GM12878 (cell line): ENCODE data around the gene TPCN2. TPM values are rescaled to one million over a fixed set of nuclear protein-coding genes. Genes with fewer than 3 reads are reported as not detected.

Experiments
- ATAC-seq: fragments of 200-7000 bp; cut with Tn5 transposase; 3 replicates; pipeline ENCODE4 v1.9.1; 2020; ENCODE audit warnings: mild to moderate bottlenecking, moderate library complexity
- BruUV-seq: library from RNA; stranded (reverse); fragments of 400-500 nt; replicated peaks from 2 replicates; lab custom pipeline; 2021; lab: Mats Ljungman, UMichigan
- CTCF ChIA-PET: fragments of 300-600 bp; sonication (Branson Sonifier 250); formaldehyde crosslinking; extraction: SDS; loops from one replicate; lab custom pipeline; 2021; ENCODE audit warnings: inconsistent platforms; lab: Yijun Ruan, JAX
- POLR2A ChIA-PET: fragments of 350-600 bp; formaldehyde crosslinking; extraction: SDS; loops from one replicate; lab custom pipeline; 2021; ENCODE audit warnings: inconsistent platforms; lab: Charles Lee
- RAD21 ChIA-PET: fragments of 300-600 bp; sonication (Branson Sonifier 250); formaldehyde crosslinking; loops from one replicate; lab custom pipeline; 2023; ENCODE audit warnings: antibody characterized with exemption; ENCODE audit not compliant: unreplicated experiment; lab: Charles Lee
- SMC1A ChIA-PET: fragments of 300-600 bp; sonication (Branson Sonifier 250); formaldehyde crosslinking; loops from one replicate; lab custom pipeline; 2023; ENCODE audit not compliant: unreplicated experiment, uncharacterized antibody; lab: Charles Lee
- DNase-seq: peaks from one replicate; pipeline ENCODE4 v3.0.0-alpha.2; 2011; ENCODE audit warnings: low read depth, low spot score
- FAIRE-seq: peaks from 3 replicates; lab custom pipeline; 2011; peaks lifted over from hg19 to GRCh38; lab: Jason Lieb, UNC
- H2AFZ ChIP-seq: 2 replicates; pipeline ENCODE4 v1.6.0; 2011; ENCODE audit warnings: low read depth, low read length, control low read depth; ENCODE audit not compliant: control insufficient read depth
- H3K27ac ChIP-seq: 2 replicates; pipeline ENCODE4 v1.5.1; 2011; ENCODE audit warnings: control low read depth; ENCODE audit not compliant: control insufficient read depth, insufficient read depth
- H3K27me3 ChIP-seq, 2 experiments: replicated peaks in 1 of 2; 2 replicates each; pipeline versions ENCODE4 v1.6.0 to v1.6.1; 2011; ENCODE audit warnings: low read length in 1 of 2; ENCODE audit not compliant: control insufficient read depth in 2 of 2, insufficient read depth in 2 of 2
- H3K36me3 ChIP-seq, 2 experiments: 2 replicates each; pipeline ENCODE4 v1.5.1; 2011; ENCODE audit warnings: low read length in 1 of 2; ENCODE audit not compliant: control insufficient read depth in 2 of 2, insufficient read depth in 2 of 2
- H3K4me1 ChIP-seq: 2 replicates; pipeline ENCODE4 v1.6.1; 2011; ENCODE audit warnings: mild to moderate bottlenecking, low read length, moderate library complexity, mixed read lengths; ENCODE audit not compliant: control insufficient read depth, insufficient read depth
- H3K4me2 ChIP-seq: 2 replicates; pipeline ENCODE4 v1.6.0; 2011; ENCODE audit warnings: control low read depth; ENCODE audit not compliant: control insufficient read depth, insufficient read depth
- H3K4me3 ChIP-seq: fragments of 200-600 bp; sonication (generic); 2 replicates; pipeline ENCODE4 v1.5.1; 2016
- H3K79me2 ChIP-seq: 2 replicates; pipeline ENCODE4 v1.6.0; 2011; ENCODE audit warnings: low read length; ENCODE audit not compliant: control insufficient read depth, insufficient read depth
- H3K9ac ChIP-seq: 2 replicates; pipeline ENCODE4 v1.8.0; 2011; ENCODE audit warnings: low read length, control low read depth, mixed read lengths; ENCODE audit not compliant: control insufficient read depth, insufficient read depth
- H3K9me3 ChIP-seq: replicated peaks from 3 replicates; pipeline ENCODE4 v1.5.1; 2011; ENCODE audit warnings: mild to moderate bottlenecking, low read length; ENCODE audit not compliant: control insufficient read depth, insufficient read depth
- H4K20me1 ChIP-seq: 2 replicates; pipeline ENCODE4 v1.6.0; 2011; ENCODE audit not compliant: control insufficient read depth, insufficient read depth
- CHD1 ChIP-seq: IDR thresholded peaks from 2 replicates; pipeline ENCODE4 v1.6.1; 2012; ENCODE audit warnings: low read depth, low read length, improper control_type of control experiment
- IKZF1 ChIP-seq: fragments of 450-650 bp; conservative IDR thresholded peaks from 2 replicates; pipeline ENCODE4 v1.6.1; 2017; ENCODE audit warnings: antibody characterized with exemption, mild to moderate bottlenecking
- JUND ChIP-seq: IDR thresholded peaks from 2 replicates; pipeline ENCODE4 v1.6.1; 2012; ENCODE audit warnings: low read depth, mild to moderate bottlenecking, low read length, improper control_type of control experiment, moderate library complexity
- KLF5 ChIP-seq: fragments of 450-650 bp; IDR thresholded peaks from 2 replicates; pipeline ENCODE4 v1.6.1; 2014; ENCODE audit warnings: mild to moderate bottlenecking; ENCODE audit not compliant: partially characterized antibody
- MAX ChIP-seq: IDR thresholded peaks from 2 replicates; pipeline ENCODE4 v1.6.1; 2012; ENCODE audit warnings: low read depth, low read length, improper control_type of control experiment
- MEF2B ChIP-seq: fragments of 450-650 bp; IDR thresholded peaks from 2 replicates; pipeline ENCODE4 v1.6.1; 2018; ENCODE audit warnings: mild to moderate bottlenecking, moderate library complexity; ENCODE audit not compliant: partially characterized antibody, poor library complexity, severe bottlenecking
- NFIC ChIP-seq: IDR thresholded peaks from 2 replicates; pipeline ENCODE4 v1.6.1; 2012; ENCODE audit warnings: low read depth, mild to moderate bottlenecking, inconsistent platforms, low read length, moderate library complexity
- NR2C2 ChIP-seq: IDR thresholded peaks from 2 replicates; pipeline ENCODE4 v1.6.1; 2011; ENCODE audit warnings: borderline replicate concordance, low read depth; ENCODE audit not compliant: control insufficient read depth, insufficient read length
- PML ChIP-seq: IDR thresholded peaks from 2 replicates; pipeline ENCODE4 v1.6.1; 2012; ENCODE audit warnings: low read length, inconsistent platforms
- RAD51 ChIP-seq: fragments of 450-650 bp; IDR thresholded peaks from 2 replicates; pipeline ENCODE4 v1.6.1; 2016; ENCODE audit warnings: moderate library complexity, mild to moderate bottlenecking, inconsistent platforms
- REST ChIP-seq: IDR thresholded peaks from 2 replicates; pipeline ENCODE4 v1.6.1; 2012; ENCODE audit warnings: mild to moderate bottlenecking, low read depth, low read length
- RFX5 ChIP-seq: IDR thresholded peaks from 2 replicates; pipeline ENCODE4 v1.6.1; 2011; ENCODE audit warnings: low read depth, low read length, improper control_type of control experiment
- USF1 ChIP-seq: IDR thresholded peaks from 2 replicates; pipeline ENCODE4 v1.6.1; 2011; ENCODE audit warnings: borderline replicate concordance, low read depth, mild to moderate bottlenecking, moderate library complexity, mixed read lengths, low read length; ENCODE audit not compliant: insufficient read depth; ENCODE audit errors: extremely low read length
- ZBTB40 ChIP-seq: fragments of 450-650 bp; IDR thresholded peaks from 2 replicates; pipeline ENCODE4 v1.6.1; 2016; ENCODE audit warnings: mild to moderate bottlenecking, moderate library complexity, borderline replicate concordance
- WGBS: methylation state at CpG from one replicate; pipeline ENCODE4 v1.1.6; 2016; ENCODE audit warnings: low lambda C conversion rate; ENCODE audit not compliant: insufficient replicate concordance, insufficient coverage; ENCODE audit errors: missing lambda C conversion rate; 5-methylcytosine and 5-hydroxymethylcytosine counted together
- in situ Hi-C: fragments of 300-500 bp; cut with MboI; formaldehyde crosslinking; loops from 9 replicates; pipeline ENCODE4 v1.14.3; 2018; ENCODE audit warnings: mixed read lengths
- intact Hi-C: fragments of 100-400 bp; cut with micrococcal nuclease; formaldehyde crosslinking; loops from one replicate; pipeline ENCODE4 v1.14.2; 2022; ENCODE audit not compliant: unreplicated experiment
- polyA plus RNA-seq, 11 experiments: library from polyadenylated mRNA; depleted of rRNA in 4 of 11; unstranded in 6 of 11; stranded (reverse) in 5 of 11; fragments of >200 nt; fragmentation: Nextera tagmentation in 4 of 11; fragmentation: Illumina TruSeq in 1 of 11; extraction: Ambion mirVana in 4 of 11; extraction: Trizol in 1 of 11; gene quantifications; 1 replicate in 1 of 11; 2 replicates in 10 of 11; pipeline versions ENCODE4 v1.2.1 to v1.2.3, GENCODE V29; 2011 to 2016; ENCODE audit warnings: inconsistent platforms in 2 of 11, missing spikeins in 2 of 11, low read depth in 1 of 11
- total RNA-seq, 4 experiments: library from RNA; depleted of rRNA in 3 of 4; stranded (reverse); fragments of >200 nt in 3 of 4; fragmentation: Illumina TruSeq in 1 of 4; extraction: Trizol in 1 of 4; gene quantifications; 2 replicates each; pipeline versions ENCODE4 v1.2.1 to v1.2.3, GENCODE V29; 2013 to 2021

Gene TPCN2
- total and polyA plus RNA-seq, 10 of the 15 experiments (the other 5 are each of a cell fraction or from before 2014, with no cell fraction given), result 1.7 to 18.4 (median 8.4) TPM

- intact Hi-C loops, result loop anchor here (2.0 to 5.0 kb wide), 2 partner anchors 141 to 455 kb away; no protein-coding TSS in a partner anchor
- in situ Hi-C loops, result loop anchor here (10.0 kb wide), 1 partner anchor 453 kb away; no protein-coding TSS in a partner anchor
- ChIA-PET CTCF (interaction anchor here (1.2 kb wide), 1 partner anchor 210 kb away, joined by 3 read pairs; no protein-coding TSS in a partner anchor), POLR2A (no interaction called here), RAD21 (interaction anchor here (1.0 kb wide), 1 partner anchor 36 kb away, joined by 3 read pairs; no protein-coding TSS in a partner anchor), SMC1A (no interaction called here)
- ATAC-seq (no peak), FAIRE-seq (no peak), DNase-seq (no peak)
- no peaks in the 10 kb centered on the region for H4K20me1 ChIP-seq
- H3K36me3 ChIP-seq, result peaks cover 2% of the 10 kb centered on the region in 2 experiments; a peak in 3 of 4 replicates
- 79% methylated on average over 14 of the region's 14 CpGs for WGBS
- H3K9me3 ChIP-seq, result no peaks in the 10 kb centered on the region; the same call in 2 of the 3 replicates
- no TSS peak for BruUV-seq
- no peak overlapping the region for H3K27ac ChIP-seq
- no peak overlapping the region for H3K4me2 ChIP-seq
- H3K27me3 ChIP-seq, result no peaks in the 10 kb centered on the region
- no peaks in the 10 kb centered on the region for H3K79me2 ChIP-seq
- no peak overlapping the region for H3K9ac ChIP-seq
- no peak overlapping the region for H3K4me3 ChIP-seq
- no peak overlapping the region for H2AFZ ChIP-seq
- no peaks in the 10 kb centered on the region for H3K4me1 ChIP-seq
- TF ChIP-seq USF1 (no peak), NFIC (no peak), PML (no peak), IKZF1 (no peak), KLF5 (no peak), RAD51 (no peak), CHD1 (no peak), REST (no peak), ZBTB40 (no peak), NR2C2 (no peak), JUND (no peak), RFX5 (no peak), MEF2B (no peak), MAX (no peak)
Measured at GRCh38 chr11:69087811-69088210, 39.1 kb downstream of the TPCN2 start.
